Measurements from ENCODE around the gene GFM1.

GRCh38 chr3:158709666-158710083, 65.3 kb downstream of the GFM1 start:
- TF ChIP-seq CTCF (conservative IDR thresholded peaks at IDR 0.05; ENCODE audit: low read depth, low read length) (no peak), EZH2 (IDR thresholded peaks at IDR 0.05; ENCODE audit: borderline replicate concordance, low read depth, low read length, poor library complexity, severe bottlenecking) (no peak)
